Measurements from ENCODE around the gene KMT2A.

KMT2A gene

GRCh38 chr11:118524757-118525470 lies 88.6 kb downstream of the KMT2A start:
- Histone ChIP-seq H3K9me3 (ENCODE audit: severe bottlenecking) (no peaks in the 10 kb centered on the region), H3K4me3 (ENCODE audit: low read depth, low read length) (no peak overlapping the region), H3K36me3 (peaks cover 62% of the 10 kb centered on the region), H3K27ac (no peak overlapping the region), H3K27me3 (ENCODE audit: insufficient read depth, low read depth, severe bottlenecking) (no peaks in the 10 kb centered on the region)
- DNase-seq: no peak
- TF ChIP-seq CTCF (IDR thresholded peaks at IDR 0.05; ENCODE audit: low read depth, low read length): no peak

GRCh38 chr11:118526688-118527087 lies 90.4 kb downstream of the KMT2A start:
- no peaks in the 10 kb centered on the region for H3K27me3 ChIP-seq (ENCODE audit: insufficient read depth, low read depth, severe bottlenecking)
- no peak for DNase-seq
- no peak overlapping the region for H3K27ac ChIP-seq
- H3K9me3 ChIP-seq (ENCODE audit: severe bottlenecking): no peaks in the 10 kb centered on the region
- no peak overlapping the region for H3K4me3 ChIP-seq (ENCODE audit: low read depth, low read length)
- H3K36me3 ChIP-seq: peaks cover 47% of the 10 kb centered on the region
- no peak for TF ChIP-seq CTCF (IDR thresholded peaks at IDR 0.05; ENCODE audit: low read depth, low read length)

- Histone ChIP-seq H3K4me3 (ENCODE audit: low read depth, low read length) (no peak within 1 kb of the TSS), H3K36me3 (peaks cover 43% of the 10 kb centered on the region), H3K27ac (no peak within 1 kb of the TSS), H3K9me3 (ENCODE audit: severe bottlenecking) (no peaks in the 10 kb centered on the region), H3K27me3 (ENCODE audit: insufficient read depth, low read depth, severe bottlenecking) (no peaks in the 10 kb centered on the region)
- TF ChIP-seq CTCF (IDR thresholded peaks at IDR 0.05; ENCODE audit: low read depth, low read length): no peak
- no peak for DNase-seq
Measured at GRCh38 chr11:118527109-118527508, 90.8 kb downstream of the KMT2A start, which contains the start of gene TTC36. TSS of gene TTC36 (plus strand) at chr11:118527474. CDS start at chr11:118527495, 21 bp downstream.

- DNase-seq: no peak
- Histone ChIP-seq H3K9me3 (ENCODE audit: severe bottlenecking) (no peaks in the 10 kb centered on the region), H3K27ac (peak overlapping the region; percentile 35; the same call in 1 of the 2 replicates), H3K36me3 (peaks cover 29% of the 10 kb centered on the region), H3K27me3 (ENCODE audit: insufficient read depth, low read depth, severe bottlenecking) (no peaks in the 10 kb centered on the region), H3K4me3 (ENCODE audit: low read depth, low read length) (no peak overlapping the region)
- no peak for TF ChIP-seq CTCF (IDR thresholded peaks at IDR 0.05; ENCODE audit: low read depth, low read length)
Measured at GRCh38 chr11:118528511-118528910, 92.2 kb downstream of the KMT2A start.

- H3K9me3 ChIP-seq (ENCODE audit: severe bottlenecking): no peaks in the 10 kb centered on the region
- H3K4me3 ChIP-seq (ENCODE audit: low read depth, low read length): peak overlapping the region; percentile 71
- no peak for DNase-seq
- H3K27me3 ChIP-seq (ENCODE audit: insufficient read depth, low read depth, severe bottlenecking): no peaks in the 10 kb centered on the region
- H3K36me3 ChIP-seq: peaks cover 19% of the 10 kb centered on the region
- peak overlapping the region; percentile 35; the same call in 1 of the 2 replicates for H3K27ac ChIP-seq
- TF ChIP-seq CTCF (IDR thresholded peaks at IDR 0.05; ENCODE audit: low read depth, low read length): no peak
Measured at GRCh38 chr11:118529584-118530175, 93.4 kb downstream of the KMT2A start.

Measured in WERI-Rb-1 (cell line).